ENCODE data around the gene TAF4.
"Not testable (repeated sequence)": the region's sequence is repeated elsewhere in the genome, so short reads cannot be mapped to it uniquely, and the experiment has no call there.

TAF4 gene

DNA sequence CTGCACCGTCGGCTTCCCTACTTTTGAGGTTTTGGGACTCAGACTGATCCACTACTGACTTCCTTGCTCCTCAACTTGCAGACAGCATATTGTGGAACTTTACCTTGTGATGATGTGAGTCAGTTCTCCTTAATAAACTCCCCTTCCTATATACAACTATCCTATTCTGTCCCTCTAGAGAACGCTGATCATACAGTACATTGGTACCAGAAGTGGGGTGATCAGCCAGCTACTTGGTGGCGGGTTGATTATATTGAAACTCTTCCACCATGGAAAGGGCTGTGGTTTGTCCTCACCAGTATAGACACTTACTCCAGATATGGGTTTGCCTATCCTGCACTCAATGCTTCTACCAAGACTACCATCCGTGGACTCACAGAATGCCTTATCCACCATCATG lies 7.6 kb upstream of the TAF4 start:
- Histone ChIP-seq H3K9me3 (ENCODE audit: insufficient read depth, low read length) (peaks cover 19% of the 10 kb centered on the region), H3F3A (ENCODE audit: insufficient read depth) (no peaks in the 10 kb centered on the region), H3K27me3 (ENCODE audit: low read length) (no peaks in the 10 kb centered on the region; the same call in 1 of the 2 replicates), H4K20me1 (ENCODE audit: low read depth, low read length) (no peaks in the 10 kb centered on the region), H3K9me2 (replicated peaks; ENCODE audit: insufficient read depth, low read length) (no peaks in the 10 kb centered on the region), H3K79me2 (ENCODE audit: insufficient read depth, low read length) (no peaks in the 10 kb centered on the region), H3K4me3 (ENCODE audit: insufficient read depth, low read length, poor library complexity, severe bottlenecking) (no peak overlapping the region), H3K9ac (ENCODE audit: low read length) (no peak overlapping the region), H3K4me2 (ENCODE audit: low read depth, low read length, poor library complexity, severe bottlenecking) (no peak overlapping the region), H3K36me3 (ENCODE audit: low read length) (no peaks in the 10 kb centered on the region), H3K27ac (ENCODE audit: low read depth, low read length) (no peak overlapping the region), H2AFZ (ENCODE audit: low read depth, low read length, severe bottlenecking) (no peak overlapping the region)
- TF ChIP-seq EZH2phosphoT487 (conservative IDR thresholded peaks at IDR 0.05; ENCODE audit: low read length): no peak
- TF ChIP-seq, protein P1, sequence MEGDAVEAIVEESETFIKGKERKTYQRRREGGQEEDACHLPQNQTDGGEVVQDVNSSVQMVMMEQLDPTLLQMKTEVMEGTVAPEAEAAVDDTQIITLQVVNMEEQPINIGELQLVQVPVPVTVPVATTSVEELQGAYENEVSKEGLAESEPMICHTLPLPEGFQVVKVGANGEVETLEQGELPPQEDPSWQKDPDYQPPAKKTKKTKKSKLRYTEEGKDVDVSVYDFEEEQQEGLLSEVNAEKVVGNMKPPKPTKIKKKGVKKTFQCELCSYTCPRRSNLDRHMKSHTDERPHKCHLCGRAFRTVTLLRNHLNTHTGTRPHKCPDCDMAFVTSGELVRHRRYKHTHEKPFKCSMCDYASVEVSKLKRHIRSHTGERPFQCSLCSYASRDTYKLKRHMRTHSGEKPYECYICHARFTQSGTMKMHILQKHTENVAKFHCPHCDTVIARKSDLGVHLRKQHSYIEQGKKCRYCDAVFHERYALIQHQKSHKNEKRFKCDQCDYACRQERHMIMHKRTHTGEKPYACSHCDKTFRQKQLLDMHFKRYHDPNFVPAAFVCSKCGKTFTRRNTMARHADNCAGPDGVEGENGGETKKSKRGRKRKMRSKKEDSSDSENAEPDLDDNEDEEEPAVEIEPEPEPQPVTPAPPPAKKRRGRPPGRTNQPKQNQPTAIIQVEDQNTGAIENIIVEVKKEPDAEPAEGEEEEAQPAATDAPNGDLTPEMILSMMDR (IDR thresholded peaks at IDR 0.05; ENCODE audit: insufficient read depth, low read length, poor library complexity, severe bottlenecking): no peak

DNA sequence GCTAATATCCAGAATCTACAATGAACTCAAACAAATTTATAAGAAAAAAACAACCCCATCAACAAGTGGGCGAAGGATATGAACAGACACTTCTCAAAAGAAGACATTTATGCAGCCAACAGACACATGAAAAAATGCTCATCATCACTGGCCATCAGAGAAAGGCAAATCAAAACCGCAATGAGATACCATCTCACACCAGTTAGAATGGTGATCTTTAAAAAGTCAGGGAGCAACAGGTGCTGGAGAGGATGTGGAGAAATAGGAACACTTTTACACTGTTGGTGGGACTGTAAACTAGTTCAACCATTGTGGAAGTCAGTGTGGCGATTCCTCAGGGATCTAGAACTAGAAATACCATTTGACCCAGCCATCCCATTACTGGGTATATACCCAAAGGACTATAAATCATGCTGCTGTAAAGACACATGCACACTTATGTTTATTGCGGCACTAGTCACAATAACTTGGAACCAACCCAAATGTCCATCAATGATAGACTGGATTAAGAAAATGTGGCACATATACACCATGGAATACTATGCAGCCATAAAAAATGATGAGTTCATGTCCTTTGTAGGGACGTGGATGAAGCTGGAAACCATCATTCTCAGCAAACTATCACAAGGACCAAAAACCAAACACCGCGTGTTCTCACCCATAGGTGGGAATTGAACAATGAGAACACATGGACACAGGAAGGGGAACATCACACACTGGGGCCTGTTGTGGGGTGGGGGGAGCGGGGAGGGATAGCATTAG lies 6.2 kb upstream of the TAF4 start:
- H3K9me2 ChIP-seq (replicated peaks; ENCODE audit: insufficient read depth, low read length); H2AFZ ChIP-seq (ENCODE audit: low read depth, low read length, severe bottlenecking); H3K4me3 ChIP-seq (ENCODE audit: insufficient read depth, low read length, poor library complexity, severe bottlenecking); H4K20me1 ChIP-seq (ENCODE audit: low read depth, low read length); H3F3A ChIP-seq (ENCODE audit: insufficient read depth); H3K4me2 ChIP-seq (ENCODE audit: low read depth, low read length, poor library complexity, severe bottlenecking); H3K9ac ChIP-seq (ENCODE audit: low read length); H3K79me2 ChIP-seq (ENCODE audit: insufficient read depth, low read length); H3K36me3 ChIP-seq (ENCODE audit: low read length); H3K27me3 ChIP-seq (ENCODE audit: low read length); H3K27ac ChIP-seq (ENCODE audit: low read depth, low read length): not testable (repeated sequence)
- peaks cover 19% of the 10 kb centered on the region for H3K9me3 ChIP-seq (ENCODE audit: insufficient read depth, low read length)

DNA sequence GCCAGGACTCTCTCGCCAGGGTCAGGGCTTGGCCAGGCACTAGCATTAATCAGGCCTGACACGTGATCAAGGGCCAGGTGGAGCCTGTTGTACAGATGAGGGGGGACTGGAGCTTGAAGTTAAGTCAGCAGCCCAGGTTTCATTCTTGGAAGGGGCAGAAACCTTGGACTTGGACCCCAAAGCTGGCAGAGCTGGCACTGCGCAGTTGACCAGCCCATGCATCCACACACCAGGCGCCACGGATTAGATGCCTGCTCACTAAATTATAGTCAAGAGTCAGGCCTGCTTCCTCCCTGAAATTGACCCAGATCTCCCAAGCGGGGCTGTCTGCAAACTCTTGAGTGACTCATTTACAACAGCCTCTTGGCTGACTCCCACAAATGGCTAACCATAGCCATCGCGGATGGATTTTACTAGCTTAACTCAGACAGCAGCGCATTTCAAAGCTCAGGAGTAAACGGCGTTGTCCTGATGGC lies 4.1 kb upstream of the TAF4 start:
- Histone ChIP-seq H3K79me2 (ENCODE audit: insufficient read depth, low read length) (no peaks in the 10 kb centered on the region), H3K4me2 (ENCODE audit: low read depth, low read length, poor library complexity, severe bottlenecking) (no peak overlapping the region), H3K9ac (ENCODE audit: low read length) (no peak overlapping the region), H4K20me1 (ENCODE audit: low read depth, low read length) (no peaks in the 10 kb centered on the region), H3K9me3 (ENCODE audit: insufficient read depth, low read length) (peaks cover 9% of the 10 kb centered on the region), H3K9me2 (replicated peaks; ENCODE audit: insufficient read depth, low read length) (no peaks in the 10 kb centered on the region), H3K4me3 (ENCODE audit: insufficient read depth, low read length, poor library complexity, severe bottlenecking) (no peak overlapping the region), H3K27me3 (ENCODE audit: low read length) (no peaks in the 10 kb centered on the region; the same call in 1 of the 2 replicates), H3F3A (ENCODE audit: insufficient read depth) (no peaks in the 10 kb centered on the region), H3K27ac (ENCODE audit: low read depth, low read length) (no peak overlapping the region), H3K36me3 (ENCODE audit: low read length) (no peaks in the 10 kb centered on the region), H2AFZ (ENCODE audit: low read depth, low read length, severe bottlenecking) (no peak overlapping the region)
- TF ChIP-seq, protein P1 (IDR thresholded peaks at IDR 0.05; ENCODE audit: insufficient read depth, low read length, poor library complexity, severe bottlenecking): no peak
- no peak for TF ChIP-seq EZH2phosphoT487 (conservative IDR thresholded peaks at IDR 0.05; ENCODE audit: low read length)

DNA sequence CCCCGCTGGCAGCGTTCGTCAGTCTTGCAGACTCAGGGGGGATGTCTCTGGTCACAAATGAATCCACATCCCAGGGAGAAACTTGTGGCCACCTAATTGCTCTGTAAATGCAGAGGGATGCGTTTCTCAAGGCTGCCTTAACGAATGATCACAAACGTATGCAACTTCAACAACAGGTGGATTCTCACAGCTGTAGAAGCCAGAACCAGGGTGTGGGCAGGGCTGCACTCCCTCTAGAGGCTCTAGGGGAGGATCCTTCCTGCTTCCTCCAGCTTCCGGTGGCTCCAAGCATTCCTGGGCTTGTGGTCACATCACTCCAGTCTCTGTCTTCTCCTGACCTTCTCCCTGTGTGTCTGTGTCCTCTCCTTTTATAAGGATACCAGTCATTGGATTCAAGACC lies 3.3 kb upstream of the TAF4 start:
- no peak overlapping the region for H2AFZ ChIP-seq (ENCODE audit: low read depth, low read length, severe bottlenecking)
- H3K79me2 ChIP-seq (ENCODE audit: insufficient read depth, low read length): peaks cover 2% of the 10 kb centered on the region; the same call in 1 of the 2 replicates
- TF ChIP-seq, protein P1 (IDR thresholded peaks at IDR 0.05; ENCODE audit: insufficient read depth, low read length, poor library complexity, severe bottlenecking): no peak
- no peak for TF ChIP-seq EZH2phosphoT487 (conservative IDR thresholded peaks at IDR 0.05; ENCODE audit: low read length)
- H4K20me1 ChIP-seq (ENCODE audit: low read depth, low read length): no peaks in the 10 kb centered on the region
- H3K36me3 ChIP-seq (ENCODE audit: low read length): no peaks in the 10 kb centered on the region
- no peaks in the 10 kb centered on the region for H3K9me2 ChIP-seq (replicated peaks; ENCODE audit: insufficient read depth, low read length)
- H3K9ac ChIP-seq (ENCODE audit: low read length): no peak overlapping the region
- peaks cover 9% of the 10 kb centered on the region for H3K9me3 ChIP-seq (ENCODE audit: insufficient read depth, low read length)
- H3K4me3 ChIP-seq (ENCODE audit: insufficient read depth, low read length, poor library complexity, severe bottlenecking): no peak overlapping the region
- no peaks in the 10 kb centered on the region for H3F3A ChIP-seq (ENCODE audit: insufficient read depth)
- H3K27ac ChIP-seq (ENCODE audit: low read depth, low read length): no peak overlapping the region
- H3K27me3 ChIP-seq (ENCODE audit: low read length): no peaks in the 10 kb centered on the region; the same call in 1 of the 2 replicates
- no peak overlapping the region for H3K4me2 ChIP-seq (ENCODE audit: low read depth, low read length, poor library complexity, severe bottlenecking)
